Measurements from ENCODE around the gene SLC5A5. TPM values are rescaled to one million over a fixed set of nuclear protein-coding genes. Genes with fewer than 3 reads are reported as not detected.

SLC5A5 gene
- total and polyA plus RNA-seq, 10 of the 15 experiments (the other 5 are each of a cell fraction or from before 2014, with no cell fraction given) = 0.02 to 0.08 (median 0.05) TPM; not detected in 3

DNA sequence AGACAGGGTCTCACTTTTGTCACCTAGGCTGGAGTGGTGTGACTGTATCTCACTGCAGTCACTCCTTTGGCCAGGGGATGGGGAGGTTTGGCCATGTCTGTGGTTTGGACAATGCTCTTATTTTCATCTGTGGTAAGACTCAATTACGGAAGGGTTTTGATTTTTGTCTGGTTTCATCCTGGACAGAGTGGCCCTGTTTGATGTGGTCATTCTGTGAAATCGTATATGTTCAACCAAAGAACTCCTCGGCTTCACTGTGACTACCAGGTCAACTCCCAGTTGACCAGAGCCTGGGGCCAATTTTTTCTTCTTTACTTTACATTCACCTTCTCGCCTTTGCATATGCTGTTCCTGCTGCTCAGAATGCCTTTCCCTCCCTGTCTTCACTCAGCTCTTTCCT lies 54.3 kb downstream of the SLC5A5 start:
- Histone ChIP-seq H2AFZ (ENCODE audit: control insufficient read depth, low read depth, low read length) (no peak overlapping the region), H3K4me1 (ENCODE audit: control insufficient read depth, insufficient read depth, low read length) (peaks cover 23% of the 10 kb centered on the region), H3K27me3 (replicated peaks in 1 of 2; ENCODE audit: control insufficient read depth in 2 of 2, insufficient read depth in 2 of 2, low read length in 1 of 2) (no peaks in the 10 kb centered on the region), H3K4me3 (no peak overlapping the region), H3K79me2 (ENCODE audit: control insufficient read depth, insufficient read depth, low read length) (no peaks in the 10 kb centered on the region), H4K20me1 (ENCODE audit: control insufficient read depth, insufficient read depth) (no peaks in the 10 kb centered on the region), H3K4me2 (ENCODE audit: control insufficient read depth, insufficient read depth) (no peak overlapping the region), H3K27ac (ENCODE audit: control insufficient read depth, insufficient read depth) (no peak overlapping the region), H3K9me3 (replicated peaks; ENCODE audit: control insufficient read depth, insufficient read depth, low read length) (no peaks in the 10 kb centered on the region), H3K9ac (ENCODE audit: control insufficient read depth, insufficient read depth, low read length) (no peak overlapping the region), H3K36me3 (ENCODE audit: control insufficient read depth in 2 of 2, insufficient read depth in 2 of 2, low read length in 1 of 2) (no peaks in the 10 kb centered on the region)
- intact Hi-C loops (cut with micrococcal nuclease; ENCODE audit: unreplicated experiment) = loop anchor here (5.0 kb wide), 1 partner anchor 39 kb away; no protein-coding TSS in a partner anchor
- 9% methylated on average over 4 of the region's 4 CpGs for WGBS (ENCODE audit: insufficient coverage, insufficient replicate concordance, low lambda C conversion rate, missing lambda C conversion rate)
- no TSS peak for BruUV-seq (replicated peaks)
- no peak for DNase-seq (ENCODE audit: low read depth, low spot score)
- no peak for FAIRE-seq
- ChIA-PET POLR2A (interaction anchor here (0.7 kb wide), 1 partner anchor 171 kb away, joined by 3 read pairs; no protein-coding TSS in a partner anchor), RAD21 (ENCODE audit: unreplicated experiment) (interaction anchor here (0.7 kb wide), 1 partner anchor 73 kb away, joined by 3 read pairs; no protein-coding TSS in a partner anchor), CTCF (interaction anchor here (0.6 kb wide), 1 partner anchor 44 kb away, joined by 3 read pairs; no protein-coding TSS in a partner anchor), SMC1A (ENCODE audit: uncharacterized antibody, unreplicated experiment) (interaction anchor here (0.6 kb wide), 1 partner anchor 42 kb away, joined by 5 read pairs; no protein-coding TSS in a partner anchor)
- peak; percentile 53 for ATAC-seq
- in situ Hi-C loops (cut with MboI) = loop anchor here (5.0 kb wide), 1 partner anchor 59 kb away; no protein-coding TSS in a partner anchor
- TF ChIP-seq CEBPB (IDR thresholded peaks at IDR 0.05; ENCODE audit: borderline replicate concordance in 1 of 2, low read depth in 2 of 2, low read length in 2 of 2) = 0 out of 4 replicates have a peak, but pooled peaks of 1 of the 2 experiments have one; percentile 38
- no peak for TF ChIP-seq FOXM1 (IDR thresholded peaks at IDR 0.05; ENCODE audit: low read depth, low read length)
- no peak for TF ChIP-seq POU2F2 (IDR thresholded peaks at IDR 0.05; ENCODE audit: borderline replicate concordance, low read depth, low read length)
- peak; percentile 98 for TF ChIP-seq RUNX3 (IDR thresholded peaks at IDR 0.05; ENCODE audit: low read length)
- no peak for TF ChIP-seq JUNB (IDR thresholded peaks at IDR 0.05)
- TF ChIP-seq ZNF384 (IDR thresholded peaks at IDR 0.05; ENCODE audit: borderline replicate concordance, low read depth, low read length) = no peak
- TF ChIP-seq, protein P1, sequence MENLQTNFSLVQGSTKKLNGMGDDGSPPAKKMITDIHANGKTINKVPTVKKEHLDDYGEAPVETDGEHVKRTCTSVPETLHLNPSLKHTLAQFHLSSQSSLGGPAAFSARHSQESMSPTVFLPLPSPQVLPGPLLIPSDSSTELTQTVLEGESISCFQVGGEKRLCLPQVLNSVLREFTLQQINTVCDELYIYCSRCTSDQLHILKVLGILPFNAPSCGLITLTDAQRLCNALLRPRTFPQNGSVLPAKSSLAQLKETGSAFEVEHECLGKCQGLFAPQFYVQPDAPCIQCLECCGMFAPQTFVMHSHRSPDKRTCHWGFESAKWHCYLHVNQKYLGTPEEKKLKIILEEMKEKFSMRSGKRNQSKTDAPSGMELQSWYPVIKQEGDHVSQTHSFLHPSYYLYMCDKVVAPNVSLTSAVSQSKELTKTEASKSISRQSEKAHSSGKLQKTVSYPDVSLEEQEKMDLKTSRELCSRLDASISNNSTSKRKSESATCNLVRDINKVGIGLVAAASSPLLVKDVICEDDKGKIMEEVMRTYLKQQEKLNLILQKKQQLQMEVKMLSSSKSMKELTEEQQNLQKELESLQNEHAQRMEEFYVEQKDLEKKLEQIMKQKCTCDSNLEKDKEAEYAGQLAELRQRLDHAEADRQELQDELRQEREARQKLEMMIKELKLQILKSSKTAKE (IDR thresholded peaks at IDR 0.05; ENCODE audit: low read depth, poor library complexity, severe bottlenecking) = peak; percentile 72
- no peak for TF ChIP-seq LARP7 (IDR thresholded peaks at IDR 0.05)
- TF ChIP-seq HCFC1 (IDR thresholded peaks at IDR 0.05; ENCODE audit: low read length) = no peak
- TF ChIP-seq, protein P2, sequence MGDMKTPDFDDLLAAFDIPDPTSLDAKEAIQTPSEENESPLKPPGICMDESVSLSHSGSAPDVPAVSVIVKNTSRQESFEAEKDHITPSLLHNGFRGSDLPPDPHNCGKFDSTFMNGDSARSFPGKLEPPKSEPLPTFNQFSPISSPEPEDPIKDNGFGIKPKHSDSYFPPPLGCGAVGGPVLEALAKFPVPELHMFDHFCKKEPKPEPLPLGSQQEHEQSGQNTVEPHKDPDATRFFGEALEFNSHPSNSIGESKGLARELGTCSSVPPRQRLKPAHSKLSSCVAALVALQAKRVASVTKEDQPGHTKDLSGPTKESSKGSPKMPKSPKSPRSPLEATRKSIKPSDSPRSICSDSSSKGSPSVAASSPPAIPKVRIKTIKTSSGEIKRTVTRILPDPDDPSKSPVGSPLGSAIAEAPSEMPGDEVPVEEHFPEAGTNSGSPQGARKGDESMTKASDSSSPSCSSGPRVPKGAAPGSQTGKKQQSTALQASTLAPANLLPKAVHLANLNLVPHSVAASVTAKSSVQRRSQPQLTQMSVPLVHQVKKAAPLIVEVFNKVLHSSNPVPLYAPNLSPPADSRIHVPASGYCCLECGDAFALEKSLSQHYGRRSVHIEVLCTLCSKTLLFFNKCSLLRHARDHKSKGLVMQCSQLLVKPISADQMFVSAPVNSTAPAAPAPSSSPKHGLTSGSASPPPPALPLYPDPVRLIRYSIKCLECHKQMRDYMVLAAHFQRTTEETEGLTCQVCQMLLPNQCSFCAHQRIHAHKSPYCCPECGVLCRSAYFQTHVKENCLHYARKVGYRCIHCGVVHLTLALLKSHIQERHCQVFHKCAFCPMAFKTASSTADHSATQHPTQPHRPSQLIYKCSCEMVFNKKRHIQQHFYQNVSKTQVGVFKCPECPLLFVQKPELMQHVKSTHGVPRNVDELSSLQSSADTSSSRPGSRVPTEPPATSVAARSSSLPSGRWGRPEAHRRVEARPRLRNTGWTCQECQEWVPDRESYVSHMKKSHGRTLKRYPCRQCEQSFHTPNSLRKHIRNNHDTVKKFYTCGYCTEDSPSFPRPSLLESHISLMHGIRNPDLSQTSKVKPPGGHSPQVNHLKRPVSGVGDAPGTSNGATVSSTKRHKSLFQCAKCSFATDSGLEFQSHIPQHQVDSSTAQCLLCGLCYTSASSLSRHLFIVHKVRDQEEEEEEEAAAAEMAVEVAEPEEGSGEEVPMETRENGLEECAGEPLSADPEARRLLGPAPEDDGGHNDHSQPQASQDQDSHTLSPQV (IDR thresholded peaks at IDR 0.05) = no peak
- TF ChIP-seq YBX1 (IDR thresholded peaks at IDR 0.05) = no peak
- 0 out of 2 replicates have a peak, but pooled peaks have one; percentile 27 for TF ChIP-seq TBL1XR1 (IDR thresholded peaks at IDR 0.05; ENCODE audit: low read depth, low read length)
- TF ChIP-seq, protein P3, sequence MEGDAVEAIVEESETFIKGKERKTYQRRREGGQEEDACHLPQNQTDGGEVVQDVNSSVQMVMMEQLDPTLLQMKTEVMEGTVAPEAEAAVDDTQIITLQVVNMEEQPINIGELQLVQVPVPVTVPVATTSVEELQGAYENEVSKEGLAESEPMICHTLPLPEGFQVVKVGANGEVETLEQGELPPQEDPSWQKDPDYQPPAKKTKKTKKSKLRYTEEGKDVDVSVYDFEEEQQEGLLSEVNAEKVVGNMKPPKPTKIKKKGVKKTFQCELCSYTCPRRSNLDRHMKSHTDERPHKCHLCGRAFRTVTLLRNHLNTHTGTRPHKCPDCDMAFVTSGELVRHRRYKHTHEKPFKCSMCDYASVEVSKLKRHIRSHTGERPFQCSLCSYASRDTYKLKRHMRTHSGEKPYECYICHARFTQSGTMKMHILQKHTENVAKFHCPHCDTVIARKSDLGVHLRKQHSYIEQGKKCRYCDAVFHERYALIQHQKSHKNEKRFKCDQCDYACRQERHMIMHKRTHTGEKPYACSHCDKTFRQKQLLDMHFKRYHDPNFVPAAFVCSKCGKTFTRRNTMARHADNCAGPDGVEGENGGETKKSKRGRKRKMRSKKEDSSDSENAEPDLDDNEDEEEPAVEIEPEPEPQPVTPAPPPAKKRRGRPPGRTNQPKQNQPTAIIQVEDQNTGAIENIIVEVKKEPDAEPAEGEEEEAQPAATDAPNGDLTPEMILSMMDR (IDR thresholded peaks at IDR 0.05 in 2 of 3, conservative IDR thresholded peaks at IDR 0.05 in 1 of 3; ENCODE audit: control insufficient read depth in 2 of 3, extremely low read depth in 1 of 3, insufficient read depth in 1 of 3, low read depth in 3 of 3, low read length in 3 of 3) = no peak
- TF ChIP-seq IKZF1 (conservative IDR thresholded peaks at IDR 0.05) = 0 out of 2 replicates have a peak, but pooled peaks have one; percentile 24
